CD4-positive, alpha-beta T cell treated with Interleukin-2 at 100 ng/mL for 4 hours (primary cell): ENCODE data around the gene TSPYL1.
"Not testable (repeated sequence)": the region's sequence is repeated elsewhere in the genome, so short reads cannot be mapped to it uniquely, and the experiment has no call there.

ENCODE experiments used
- DNase-seq: peaks from one replicate; pipeline ENCODE4 v3.0.0-alpha.2; 2020; ENCODE audit warnings: low spot score

TSPYL1 gene

GRCh38 chr6:116279232-116280160 is at the start of gene TSPYL1:
TSPYL1 (minus strand) TSS chr6:116279930; CDS start chr6:116279830, 100 bp downstream.
- DNase-seq, result peak; percentile 97

- DNase-seq, result no peak
These were observed 49.4 kb upstream of the TSPYL1 start for GRCh38 chr6:116329156-116329555.

GRCh38 chr6:116328528-116328903 is 48.8 kb upstream of the TSPYL1 start:
- DNase-seq, result no peak

- no peak for DNase-seq
These were observed 48.2 kb upstream of the TSPYL1 start for GRCh38 chr6:116327803-116328527.

- DNase-seq, result no peak
These were observed 47.3 kb upstream of the TSPYL1 start for GRCh38 chr6:116326996-116327395.

- DNase-seq, result no peak
These were observed 46.5 kb upstream of the TSPYL1 start for GRCh38 chr6:116326181-116326671.

- DNase-seq, result not testable (repeated sequence)
These were observed 46.0 kb upstream of the TSPYL1 start for GRCh38 chr6:116325634-116326132.

- no peak for DNase-seq
These were observed 44.1 kb upstream of the TSPYL1 start for GRCh38 chr6:116323863-116324262.

- DNase-seq, result not testable (repeated sequence)
These were observed 42.2 kb upstream of the TSPYL1 start for GRCh38 chr6:116321933-116322332.

- no peak for DNase-seq
These were observed 37.2 kb upstream of the TSPYL1 start for GRCh38 chr6:116316772-116317467.

- no peak for DNase-seq
These were observed 35.1 kb upstream of the TSPYL1 start for GRCh38 chr6:116314878-116315277.

- DNase-seq, result no peak
These were observed 34.5 kb upstream of the TSPYL1 start for GRCh38 chr6:116314218-116314617.

GRCh38 chr6:116313101-116313776 is 33.5 kb upstream of the TSPYL1 start:
- DNase-seq, result no peak

GRCh38 chr6:116309657-116310056 is 29.9 kb upstream of the TSPYL1 start:
- no peak for DNase-seq

- no peak for DNase-seq
These were observed 29.3 kb upstream of the TSPYL1 start for GRCh38 chr6:116309001-116309400.

- no peak for DNase-seq
These were observed 27.9 kb upstream of the TSPYL1 start for GRCh38 chr6:116307633-116308032.

- no peak for DNase-seq
These were observed 27.3 kb upstream of the TSPYL1 start for GRCh38 chr6:116307001-116307400.

- no peak for DNase-seq
These were observed 24.9 kb upstream of the TSPYL1 start for GRCh38 chr6:116304538-116305097.

- no peak for DNase-seq
These were observed 21.4 kb upstream of the TSPYL1 start for GRCh38 chr6:116301104-116301503.

GRCh38 chr6:116300566-116300965 is 20.8 kb upstream of the TSPYL1 start:
- DNase-seq, result no peak

GRCh38 chr6:116298973-116299372 is 19.2 kb upstream of the TSPYL1 start:
- no peak for DNase-seq
